H9 (cell line): Measurements from ENCODE around the gene MNAT1. TPM values are rescaled to one million over a fixed set of nuclear protein-coding genes. Genes with fewer than 3 reads are reported as not detected.

Experiments
- DNase-seq: peaks from one replicate; pipeline ENCODE4 v3.0.0-alpha.2; 2017
- H2AFZ ChIP-seq: one replicate; pipeline ENCODE4 v1.6.1; 2013; ENCODE audit warnings: mild to moderate bottlenecking, low read length, control low read depth, moderate library complexity
- H2AK5ac ChIP-seq: 2 replicates; pipeline ENCODE4 v1.6.1; 2013; ENCODE audit warnings: low read length, control low read depth, mixed read lengths; ENCODE audit not compliant: insufficient read length
- H2BK120ac ChIP-seq: one replicate; pipeline ENCODE4 v1.6.1; 2013; ENCODE audit warnings: low read depth, mild to moderate bottlenecking, low read length, control low read depth, inconsistent platforms; ENCODE audit not compliant: poor library complexity, severe bottlenecking
- H2BK12ac ChIP-seq: 2 replicates; pipeline ENCODE4 v1.6.1; 2013; ENCODE audit warnings: low read length, control low read depth, mixed read lengths, low read depth; ENCODE audit not compliant: insufficient read length
- H2BK15ac ChIP-seq: 2 replicates; pipeline ENCODE4 v1.6.1; 2013; ENCODE audit warnings: low read depth, low read length, control low read depth
- H2BK20ac ChIP-seq: one replicate; pipeline ENCODE4 v1.6.1; 2013; ENCODE audit warnings: low read depth, mild to moderate bottlenecking, low read length, control low read depth, inconsistent platforms; ENCODE audit not compliant: poor library complexity, severe bottlenecking
- H2BK5ac ChIP-seq: 2 replicates; pipeline ENCODE4 v1.6.1; 2013; ENCODE audit warnings: low read length, control low read depth, mixed read lengths; ENCODE audit not compliant: insufficient read length
- H3K14ac ChIP-seq: 2 replicates; pipeline ENCODE4 v1.6.1; 2013; ENCODE audit warnings: low read length, control low read depth; ENCODE audit not compliant: insufficient read depth
- H3K18ac ChIP-seq: 2 replicates; pipeline ENCODE4 v1.6.1; 2013; ENCODE audit warnings: low read depth, mild to moderate bottlenecking, mixed read lengths, low read length, control low read depth; ENCODE audit not compliant: insufficient read length
- H3K23ac ChIP-seq: 2 replicates; pipeline ENCODE4 v1.6.1; 2013; ENCODE audit warnings: low read length, control low read depth, mixed read lengths, low read depth; ENCODE audit not compliant: insufficient read length
- H3K23me2 ChIP-seq: 2 replicates; pipeline ENCODE4 v1.6.1; 2013; ENCODE audit warnings: low read depth, mild to moderate bottlenecking, mixed read lengths, low read length, control low read depth; ENCODE audit not compliant: insufficient read length, poor library complexity, severe bottlenecking
- H3K27ac ChIP-seq: 2 replicates; pipeline ENCODE4 v1.5.1; 2013; ENCODE audit warnings: low read length, control low read depth, mixed read lengths, low read depth; ENCODE audit not compliant: insufficient read length
- H3K27me3 ChIP-seq: 2 replicates; pipeline ENCODE4 v1.6.1; 2013; ENCODE audit warnings: low read length, control low read depth, inconsistent platforms; ENCODE audit not compliant: insufficient read depth
- H3K4ac ChIP-seq: 2 replicates; pipeline ENCODE4 v1.6.1; 2013; ENCODE audit warnings: low read depth, mild to moderate bottlenecking, control low read depth, inconsistent platforms, low read length, moderate library complexity
- H3K4me1 ChIP-seq: 2 replicates; pipeline ENCODE4 v1.6.1; 2013; ENCODE audit warnings: low read length, control low read depth, inconsistent platforms; ENCODE audit not compliant: insufficient read depth
- H3K4me2 ChIP-seq: 2 replicates; pipeline ENCODE4 v1.6.1; 2013; ENCODE audit warnings: low read length, control low read depth, mixed read lengths; ENCODE audit not compliant: insufficient read length, insufficient read depth
- H3K56ac ChIP-seq: 2 replicates; pipeline ENCODE4 v1.6.1; 2013; ENCODE audit warnings: low read depth, mild to moderate bottlenecking, mixed read lengths, low read length, control low read depth; ENCODE audit not compliant: insufficient read length
- H3K79me1 ChIP-seq: 2 replicates; pipeline ENCODE4 v1.6.1; 2013; ENCODE audit warnings: low read depth, mild to moderate bottlenecking, moderate library complexity, low read length, control low read depth, inconsistent platforms; ENCODE audit not compliant: insufficient read depth, poor library complexity, severe bottlenecking
- H3K79me2 ChIP-seq: 2 replicates; pipeline ENCODE4 v1.6.1; 2013; ENCODE audit warnings: low read length, control low read depth, inconsistent platforms; ENCODE audit not compliant: insufficient read depth
- H3K9ac ChIP-seq: 2 replicates; pipeline ENCODE4 v1.6.1; 2013; ENCODE audit warnings: low read length, control low read depth, mixed read lengths; ENCODE audit not compliant: insufficient read length; ENCODE audit errors: extremely low read depth
- H3K9me3 ChIP-seq: one replicate; pipeline ENCODE4 v1.6.1; 2013; ENCODE audit warnings: low read depth, low read length, inconsistent platforms; ENCODE audit not compliant: control insufficient read depth
- H3T11ph ChIP-seq: one replicate; pipeline ENCODE4 v1.6.1; 2013; ENCODE audit warnings: mild to moderate bottlenecking, low read length, control low read depth, inconsistent platforms
- H4K20me1 ChIP-seq: one replicate; pipeline ENCODE4 v1.6.1; 2013; ENCODE audit not compliant: control insufficient read depth, insufficient read length, insufficient read depth
- H4K5ac ChIP-seq: 2 replicates; pipeline ENCODE4 v1.6.1; 2013; ENCODE audit warnings: low read depth, mild to moderate bottlenecking, mixed read lengths, low read length, control low read depth; ENCODE audit not compliant: insufficient read length
- H4K8ac ChIP-seq: replicated peaks from 2 replicates; pipeline ENCODE4 v1.6.1; 2013; ENCODE audit warnings: low read length, control low read depth, mixed read lengths, low read depth; ENCODE audit not compliant: insufficient read length
- H4K91ac ChIP-seq: 2 replicates; pipeline ENCODE4 v1.6.1; 2013; ENCODE audit warnings: low read depth, mild to moderate bottlenecking, moderate library complexity, mixed read lengths, low read length, control low read depth; ENCODE audit not compliant: insufficient read length
- H3K27ac Mint-ChIP-seq, 3 experiments: 2 replicates in 2 of 3; 3 replicates in 1 of 3; pipeline ENCODE4 v1.8.0; 2020 to 2021; ENCODE audit warnings: mixed read lengths in 3 of 3, mild to moderate bottlenecking in 1 of 3, moderate library complexity in 1 of 3
- H3K27me3 Mint-ChIP-seq: 2 replicates; pipeline ENCODE4 v1.8.0; 2021; ENCODE audit warnings: low read depth, mild to moderate bottlenecking, moderate library complexity, mixed read lengths
- H3K36me3 Mint-ChIP-seq, 3 experiments: 2 replicates in 2 of 3; 3 replicates in 1 of 3; pipeline ENCODE4 v1.8.0; 2020 to 2021; ENCODE audit warnings: low read depth in 3 of 3, mixed read lengths in 3 of 3; ENCODE audit not compliant: insufficient read depth in 1 of 3
- H3K4me1 Mint-ChIP-seq, 2 experiments: 2 replicates each; pipeline ENCODE4 v1.8.0; 2020; ENCODE audit warnings: mixed read lengths in 2 of 2
- H3K4me3 Mint-ChIP-seq, 2 experiments: 2 replicates in 1 of 2; 3 replicates in 1 of 2; pipeline ENCODE4 v1.8.0; 2020 to 2021; ENCODE audit warnings: mild to moderate bottlenecking in 2 of 2, mixed read lengths in 2 of 2, moderate library complexity in 1 of 2
- H3K9me3 Mint-ChIP-seq, 2 experiments: 2 replicates in 1 of 2; 3 replicates in 1 of 2; pipeline ENCODE4 v1.8.0; 2020; ENCODE audit warnings: mild to moderate bottlenecking in 2 of 2, mixed read lengths in 2 of 2, moderate library complexity in 1 of 2
- CTCF ChIP-seq: fragments of 200-600 bp; sonication (generic); conservative IDR thresholded peaks from 3 replicates; pipeline ENCODE4 v1.8.0; 2021; ENCODE audit warnings: antibody characterized with exemption, mild to moderate bottlenecking
- WGBS: extraction: QIAGEN DNeasy Blood & Tissue Kit; methylation state at CpG from one replicate; pipeline ENCODE4 v1.1.7; 2013; ENCODE audit warnings: missing lambda C conversion rate, low lambda C conversion rate, mixed read lengths; ENCODE audit not compliant: insufficient read length; ENCODE audit errors: extremely low coverage; 5-methylcytosine and 5-hydroxymethylcytosine counted together
- total RNA-seq: library from RNA; stranded (reverse); gene quantifications from 2 replicates; pipeline ENCODE4 v1.2.1, GENCODE V29; 2021

The MNAT1 gene
- total RNA-seq, 1 experiment from 2014 or later: 43.1 TPM

- Histone ChIP-seq H2BK20ac (no peak overlapping the region), H3K27ac (no peak overlapping the region), H3K4me2 (no peak overlapping the region), H3K4me1 (no peaks in the 10 kb centered on the region), H3K79me1 (no peaks in the 10 kb centered on the region), H3T11ph (no peak overlapping the region), H2BK12ac (no peak overlapping the region), H3K9ac (no peak overlapping the region), H3K18ac (no peak overlapping the region), H3K9me3 (no peaks in the 10 kb centered on the region), H2BK15ac (no peak overlapping the region), H2BK120ac (no peak overlapping the region), H4K91ac (no peak overlapping the region), H3K27me3 (no peaks in the 10 kb centered on the region), H2AK5ac (no peak overlapping the region), H3K79me2 (no peaks in the 10 kb centered on the region), H2BK5ac (no peak overlapping the region), H3K56ac (no peak overlapping the region), H3K23me2 (no peaks in the 10 kb centered on the region), H4K8ac (no peak overlapping the region), H3K23ac (no peak overlapping the region), H3K14ac (no peak overlapping the region; the same call in 1 of the 2 replicates), H3K4ac (no peak overlapping the region), H4K20me1 (no peaks in the 10 kb centered on the region), H2AFZ (no peak overlapping the region), H4K5ac (no peak overlapping the region)
- no peak overlapping the region for H3K4me3 Mint-ChIP-seq
- no peaks in the 10 kb centered on the region for H3K27me3 Mint-ChIP-seq
- no peak overlapping the region for H3K27ac Mint-ChIP-seq
- no peaks in the 10 kb centered on the region for H3K9me3 Mint-ChIP-seq
- DNase-seq: no peak
- no peaks in the 10 kb centered on the region for H3K4me1 Mint-ChIP-seq
- H3K36me3 Mint-ChIP-seq: peaks cover 4 to 14% (median 6%) of the 10 kb centered on the region in 3 experiments
- no CpG with 5 or more reads among the region's 11 CpGs for WGBS
- no peak for TF ChIP-seq CTCF
Observed at GRCh38 chr14:60839657-60840056, 105.1 kb downstream of the MNAT1 start.
